ENCODE data around the gene KEAP1.

The KEAP1 gene

DNA sequence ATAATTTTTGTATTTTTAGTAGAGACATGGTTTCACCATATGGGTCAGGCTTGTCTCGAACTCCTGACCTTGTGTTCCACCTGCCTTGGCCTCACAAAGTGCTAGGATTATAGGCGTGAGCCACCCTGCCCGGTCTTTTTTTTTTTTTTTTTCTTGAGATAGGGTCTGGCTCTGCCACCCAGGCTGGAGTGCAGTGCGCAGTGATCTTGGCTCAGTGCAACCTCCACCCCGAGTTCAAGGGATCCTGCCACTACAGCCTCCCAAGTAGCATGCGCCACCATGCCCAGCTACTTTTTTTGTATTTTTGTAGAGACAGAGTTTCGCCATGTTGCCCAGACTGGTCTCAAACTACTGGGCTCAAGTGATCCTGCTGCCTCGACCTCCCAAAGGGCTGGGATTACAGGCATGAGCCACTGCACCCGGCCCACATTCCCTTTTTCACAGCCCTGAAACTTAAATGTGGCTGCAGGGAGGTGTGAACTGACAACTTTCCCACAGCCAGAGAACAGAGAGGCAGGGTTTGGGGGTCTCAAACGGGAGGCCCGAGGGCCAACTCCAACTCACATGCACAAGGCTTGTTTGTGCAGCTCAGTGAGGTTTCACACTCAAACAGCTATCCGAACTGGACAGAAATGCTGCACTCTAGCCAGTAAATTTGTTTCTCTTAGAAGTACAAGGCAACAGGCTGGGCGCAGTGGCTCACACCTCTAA is 18.5 kb upstream of the KEAP1 start:
- no peak for DNase-seq

DNA sequence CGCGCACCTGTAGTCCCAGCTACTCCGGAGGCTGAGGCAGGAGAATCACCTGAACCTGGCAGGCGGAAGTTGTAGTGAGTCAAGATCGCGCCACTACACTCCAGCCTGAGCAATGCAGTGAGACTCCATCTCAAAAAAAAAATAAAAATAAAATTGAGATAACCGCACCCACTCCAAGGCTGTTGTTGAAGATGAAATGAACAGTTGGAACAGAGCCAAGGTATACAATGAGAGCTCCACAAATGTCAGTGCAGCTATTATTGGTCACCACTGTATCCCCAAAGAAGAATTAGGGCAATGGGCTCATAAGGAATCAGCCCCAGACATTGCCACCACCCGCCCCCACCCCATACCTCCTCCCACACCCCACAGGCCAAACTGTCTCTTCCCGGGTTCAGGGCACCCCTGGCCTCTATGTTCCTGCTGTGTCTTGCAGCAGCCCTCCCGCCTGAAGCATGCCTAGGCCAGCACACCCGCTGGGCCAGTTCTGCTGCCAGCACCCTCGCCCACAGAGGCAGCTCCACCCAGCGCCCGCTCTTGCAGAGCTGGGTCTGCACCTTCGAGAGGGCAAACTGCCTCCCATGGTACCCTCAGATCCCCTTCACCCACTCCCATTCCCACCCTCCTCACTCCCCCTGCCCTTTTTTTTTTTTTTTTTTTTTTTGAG is 17.6 kb upstream of the KEAP1 start:
- DNase-seq = no peak

DNA sequence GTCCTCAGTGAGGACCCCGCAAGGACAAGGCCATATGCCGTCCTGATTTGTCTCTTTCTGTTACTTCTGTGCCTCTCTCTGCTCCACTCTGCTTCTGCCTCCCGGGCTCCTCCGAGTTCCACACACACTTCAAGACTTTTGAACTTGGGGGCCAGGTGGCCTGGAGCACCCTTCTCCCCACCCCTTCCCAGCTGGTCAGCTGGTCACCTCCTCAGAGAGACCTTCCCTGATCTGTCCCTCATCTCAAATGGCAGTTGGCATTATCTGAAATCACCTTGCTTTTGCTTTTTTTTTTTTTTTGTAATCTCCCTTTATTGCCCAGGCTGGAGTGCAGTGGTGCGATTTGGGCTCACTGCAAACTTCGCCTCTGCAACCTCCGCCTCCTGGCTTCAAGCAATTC is 16.3 kb upstream of the KEAP1 start:
- DNase-seq = no peak

DNA sequence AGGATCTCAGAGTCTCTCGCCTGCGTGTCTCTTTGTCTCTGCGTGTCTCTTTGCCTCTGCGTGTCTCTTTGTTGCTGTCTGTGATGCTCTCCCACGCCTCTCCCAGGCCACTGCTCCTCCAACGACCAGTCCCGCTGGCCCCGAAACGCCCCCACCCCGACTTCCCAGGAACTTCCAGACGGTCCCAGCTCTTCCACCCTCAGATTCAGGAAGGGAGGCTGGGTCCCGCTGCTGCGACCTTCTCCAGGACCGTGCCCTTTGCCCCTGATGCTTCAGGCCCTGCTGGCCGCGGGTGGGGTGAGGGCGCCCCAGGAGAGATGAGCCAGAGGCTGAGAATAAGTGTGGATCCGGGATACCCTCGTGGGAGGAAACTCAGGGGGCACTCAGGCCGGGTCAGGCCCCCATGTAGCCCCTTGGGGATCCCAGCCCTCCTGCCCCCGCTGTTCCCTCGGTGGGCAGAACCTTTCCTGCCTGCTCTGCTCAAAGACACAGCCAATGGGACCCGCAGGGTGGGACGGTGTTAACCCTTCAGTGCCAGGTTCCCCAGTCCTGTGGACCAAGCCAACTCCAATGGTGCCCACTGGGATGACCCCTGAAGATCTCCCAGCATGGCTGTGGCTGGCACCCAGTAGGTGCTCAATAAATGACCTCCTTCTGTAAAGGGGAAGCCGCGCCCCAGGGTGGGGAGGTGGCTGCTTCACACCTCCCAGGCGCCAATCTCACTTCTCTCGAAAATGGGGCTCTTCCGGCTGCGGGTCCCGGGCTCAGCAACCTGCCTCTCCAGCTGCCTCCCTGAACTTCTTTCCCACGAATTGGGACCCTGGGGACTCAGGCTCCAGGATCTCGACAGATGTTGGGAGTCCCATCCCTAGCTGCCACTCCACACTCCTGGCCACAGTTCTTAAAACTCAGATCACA is 15.5 kb upstream of the KEAP1 start:
- no peak for DNase-seq

DNA sequence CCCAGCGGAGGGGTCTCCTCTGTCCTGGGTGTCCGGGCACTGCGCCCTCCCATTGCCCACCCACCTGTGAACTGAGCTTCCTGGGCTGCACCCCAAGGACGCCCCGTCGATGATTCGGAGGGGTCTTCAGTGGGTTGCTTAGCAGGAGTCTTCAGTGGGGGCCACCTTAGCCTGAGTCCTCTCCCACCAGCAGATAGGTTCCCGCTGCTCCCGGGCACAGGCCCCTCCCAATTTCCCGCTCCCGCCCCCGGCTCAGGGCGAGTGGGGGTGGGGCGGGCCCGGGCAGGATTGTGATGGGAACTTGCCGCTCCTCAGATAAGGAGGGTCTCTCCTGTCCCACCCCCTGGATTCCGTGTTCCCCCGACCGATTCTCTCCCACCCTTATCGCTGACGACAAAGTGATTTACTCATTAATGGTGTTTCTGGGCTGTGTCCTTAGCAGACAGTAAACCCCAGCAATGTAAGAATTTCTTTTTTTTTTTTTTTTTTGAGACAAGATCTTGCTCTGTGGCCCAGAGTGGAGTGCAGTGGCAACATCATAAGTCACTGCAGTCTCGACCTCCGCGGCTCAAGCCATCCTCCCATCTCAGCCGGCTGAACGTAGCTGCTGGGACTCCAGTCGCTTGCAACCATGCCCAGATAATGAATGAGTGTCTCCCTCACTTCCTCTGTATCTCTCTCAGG is 14.7 kb upstream of the KEAP1 start:
- no peak for DNase-seq

DNA sequence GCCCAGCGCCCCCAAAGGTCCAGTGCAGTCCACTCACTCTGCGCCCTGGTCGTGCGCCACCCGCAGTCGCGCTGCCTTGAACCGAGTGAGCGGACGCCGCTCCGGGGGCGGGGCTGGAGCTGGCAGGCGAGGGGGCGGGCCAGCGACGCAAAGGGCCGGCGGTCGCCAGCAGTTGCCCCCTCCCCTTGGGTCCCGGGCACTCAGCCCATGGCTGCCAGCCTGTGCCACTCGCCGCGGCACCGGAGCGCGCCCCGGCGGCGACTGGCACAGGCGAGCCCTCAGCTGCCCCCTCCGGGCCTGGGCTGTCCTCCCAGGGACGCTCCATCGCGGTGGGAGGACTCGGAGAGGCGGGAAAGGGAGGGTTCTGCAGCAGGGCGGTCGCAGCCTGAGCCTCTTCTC is 14.2 kb upstream of the KEAP1 start, which contains the start of gene S1PR5:
TSS of gene S1PR5 (minus strand) at position 87 of the 399 bp plus-strand sequence. CDS start 2,436 bp downstream, outside the sequence.
- DNase-seq = no peak

DNA sequence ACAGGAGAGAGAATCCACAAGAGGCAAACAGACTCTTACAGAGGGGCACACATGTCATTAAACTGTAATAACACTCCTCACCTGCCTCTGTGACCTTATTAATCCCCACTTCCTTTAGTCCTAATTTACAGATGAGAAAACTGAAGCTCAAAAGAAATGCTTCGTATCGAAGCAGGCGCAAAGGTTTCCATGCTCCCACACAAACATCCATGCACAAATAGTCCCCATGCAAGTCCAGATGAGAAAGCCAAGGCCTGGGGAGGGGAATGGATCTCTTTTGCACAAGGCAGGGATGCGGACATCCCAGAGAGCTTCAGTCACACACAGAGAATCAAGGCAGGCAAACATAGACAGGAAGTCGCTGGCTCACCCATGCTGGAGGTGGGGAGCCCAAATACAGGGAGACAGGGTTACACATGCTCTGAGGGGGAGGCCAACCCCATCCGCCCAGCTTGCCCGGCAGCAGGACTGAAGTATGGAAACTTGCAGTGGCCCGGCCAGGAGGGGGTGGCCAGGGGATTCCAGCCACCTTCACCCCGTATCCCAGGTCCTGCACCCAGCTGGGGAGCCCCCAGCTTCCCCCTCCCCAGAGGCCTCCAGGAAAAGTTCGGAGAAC is 13.6 kb upstream of the KEAP1 start:
- DNase-seq = no peak

DNA sequence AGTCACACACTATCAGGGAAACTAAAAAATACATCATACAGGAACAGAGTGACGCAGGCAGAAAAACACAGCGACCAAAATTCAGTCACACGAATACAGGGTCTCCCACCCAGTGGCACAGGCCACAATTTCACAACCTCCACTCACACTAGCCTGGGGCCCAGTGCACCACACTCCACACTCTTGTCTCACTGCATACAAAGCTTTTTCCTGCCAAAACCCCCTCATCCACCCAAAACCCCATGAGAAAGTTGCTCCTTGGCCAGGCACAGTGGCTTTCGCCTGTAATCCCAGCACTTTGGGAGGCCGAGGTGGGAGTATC is 12.9 kb upstream of the KEAP1 start:
- no peak for DNase-seq

DNA sequence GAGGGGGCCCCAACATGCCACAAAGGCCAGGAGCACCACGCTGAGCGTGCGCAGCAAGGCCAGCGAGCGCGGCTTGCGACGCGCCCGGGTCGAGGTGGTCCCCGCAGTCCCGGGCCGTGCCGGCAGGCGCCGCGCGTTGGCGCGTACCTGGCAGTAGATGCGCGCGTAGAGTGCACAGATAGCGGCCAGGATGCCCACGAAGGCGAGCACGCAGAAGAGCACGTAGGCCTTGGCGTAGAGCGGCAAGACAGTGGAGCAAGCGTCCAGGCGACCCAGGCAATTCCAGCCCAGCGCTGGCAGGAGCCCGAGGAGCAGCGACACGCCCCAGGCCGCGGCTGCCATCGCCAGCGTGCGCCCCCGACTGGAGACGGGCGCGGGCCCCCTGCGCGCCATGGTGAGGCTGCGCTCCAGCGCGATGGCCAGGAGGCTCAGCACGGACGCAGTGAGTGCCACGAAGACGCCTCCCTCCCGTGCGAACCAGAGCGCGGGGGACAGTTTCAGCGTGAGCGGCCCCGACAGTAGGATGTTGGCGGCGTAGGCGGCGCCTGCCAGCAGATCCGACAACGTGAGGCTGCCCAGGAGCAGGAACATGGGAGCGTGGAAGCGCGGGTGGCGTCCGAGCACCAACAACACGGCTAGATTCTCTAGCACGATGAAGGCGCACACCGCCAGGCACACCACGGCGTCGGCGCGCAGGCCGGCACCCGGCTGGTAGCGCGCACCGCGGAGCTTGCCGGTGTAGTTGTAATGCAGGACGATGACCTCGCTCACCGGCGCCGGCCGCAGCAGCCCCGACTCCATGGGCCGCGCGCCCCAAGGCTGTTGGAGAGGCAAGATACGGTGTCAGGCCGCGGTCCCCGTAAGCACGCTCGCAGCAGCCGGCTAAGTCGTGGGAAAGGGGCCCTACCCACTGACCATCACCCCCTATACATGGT is 11.3 kb upstream of the KEAP1 start:
- no peak for DNase-seq

DNA sequence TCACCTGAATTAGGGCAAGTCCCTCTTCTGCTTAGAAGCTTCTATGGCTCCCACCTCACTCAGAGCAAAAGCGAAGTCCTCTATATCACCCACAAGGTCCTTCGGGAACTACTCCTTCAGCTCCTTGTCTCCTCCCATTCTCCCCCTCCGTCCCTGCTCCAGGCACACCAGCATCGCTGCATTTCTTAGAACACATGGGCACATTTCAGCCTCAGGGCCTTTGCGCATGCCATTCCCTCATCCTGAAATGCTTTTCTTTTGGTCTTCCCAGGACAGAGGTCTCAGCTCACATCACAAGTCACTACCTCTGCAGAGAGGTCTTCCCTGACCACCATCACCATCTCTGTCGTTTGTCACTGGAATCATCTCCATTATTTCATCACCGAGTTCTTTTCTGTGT is 10.1 kb upstream of the KEAP1 start:
- no peak for DNase-seq

DNA sequence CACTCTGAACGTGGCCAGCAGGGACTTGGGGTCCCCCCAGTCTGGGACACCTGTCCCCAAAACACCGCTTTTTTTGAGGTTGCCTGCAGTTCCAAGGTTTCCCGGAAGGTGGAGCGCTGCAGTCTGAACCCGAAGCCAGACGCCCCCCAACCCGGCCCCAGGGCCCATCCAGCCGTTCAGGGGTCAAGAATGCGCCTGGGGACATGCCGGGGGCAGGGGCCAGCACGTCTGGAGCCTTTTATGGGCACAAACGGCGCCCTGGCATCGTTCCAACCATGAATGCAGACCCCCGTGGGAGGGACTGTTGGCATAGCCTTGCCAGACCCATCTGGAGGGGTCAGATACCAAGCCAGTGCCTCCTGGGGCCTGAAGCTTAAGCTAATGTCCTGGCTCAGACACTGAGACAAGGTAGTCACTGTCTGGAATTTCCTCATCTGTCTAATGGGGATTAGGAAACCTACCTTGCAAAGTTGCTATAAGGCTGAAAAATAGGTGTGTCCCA is 7.2 kb upstream of the KEAP1 start:
- DNase-seq = peak; percentile 43

DNA sequence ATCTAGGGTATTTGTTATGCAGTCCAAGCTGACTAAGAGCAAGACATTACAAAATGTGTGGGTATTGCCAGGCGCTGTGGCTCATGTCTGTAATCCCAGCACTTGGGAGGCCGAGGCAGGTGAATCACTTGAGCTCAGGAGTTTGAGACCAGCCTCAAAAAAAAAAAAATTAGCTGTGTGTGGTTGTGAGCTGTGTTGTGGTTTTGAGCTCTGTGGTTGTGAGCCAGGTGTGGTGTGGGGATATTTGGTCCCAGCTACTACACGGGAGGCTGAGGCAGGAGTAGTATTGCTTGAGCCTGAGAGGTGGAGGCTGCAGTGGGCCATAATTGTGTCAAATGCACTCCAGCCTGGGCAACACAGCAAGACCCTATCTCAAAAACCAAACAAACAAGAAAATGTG is 5.6 kb upstream of the KEAP1 start:
- peak; percentile 18 for DNase-seq

DNA sequence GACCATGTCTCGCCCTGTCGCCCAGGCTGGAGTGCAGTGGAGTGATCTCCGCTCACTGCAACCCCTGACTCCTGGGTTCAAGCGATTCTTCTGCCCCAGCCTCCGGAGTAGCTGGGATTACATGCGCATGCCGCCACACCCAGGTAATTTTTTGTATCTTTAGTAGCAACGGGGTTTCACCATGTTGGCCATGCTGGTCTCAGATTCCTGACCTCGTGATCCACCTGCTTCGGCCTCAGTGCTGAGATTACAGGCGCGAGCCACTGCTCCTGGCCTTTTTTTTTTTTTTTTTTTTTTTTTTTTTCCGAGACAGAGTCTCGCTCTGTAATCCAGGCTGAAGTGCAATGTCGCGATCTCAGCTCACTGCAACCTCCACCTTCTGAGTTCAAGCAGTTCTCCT is 4.9 kb upstream of the KEAP1 start:
- DNase-seq = no peak

DNA sequence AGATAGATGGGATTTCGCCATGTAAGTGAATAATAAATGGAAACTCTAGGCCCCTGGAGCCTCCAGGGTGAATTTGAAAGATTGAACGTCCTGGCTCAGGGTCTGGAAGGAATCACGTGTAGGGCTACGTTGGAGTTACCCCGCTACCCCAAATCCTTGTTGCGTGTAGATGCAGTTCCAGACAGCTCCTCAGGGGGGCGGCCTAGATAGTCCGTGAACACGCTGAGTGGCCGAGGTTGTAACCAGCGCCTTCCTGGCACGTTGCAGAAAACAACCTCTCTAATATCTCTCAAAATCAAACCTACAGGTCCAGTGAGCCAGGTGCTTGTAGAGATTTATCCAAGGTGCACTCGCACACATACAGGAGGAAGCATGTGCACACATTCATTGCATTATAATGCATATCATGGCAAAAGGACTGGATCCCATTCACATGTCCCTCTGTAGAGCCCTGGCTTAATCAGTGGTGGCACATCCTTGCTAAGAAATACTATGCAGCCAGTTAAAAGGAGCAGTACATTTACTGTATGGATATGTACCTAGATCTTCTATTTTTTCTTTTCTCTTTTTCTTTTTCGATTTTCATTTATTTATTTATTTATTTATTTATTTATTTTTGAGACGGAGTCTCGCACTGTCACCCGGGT is 2.5 kb upstream of the KEAP1 start:
- peak; percentile 73 for DNase-seq

DNA sequence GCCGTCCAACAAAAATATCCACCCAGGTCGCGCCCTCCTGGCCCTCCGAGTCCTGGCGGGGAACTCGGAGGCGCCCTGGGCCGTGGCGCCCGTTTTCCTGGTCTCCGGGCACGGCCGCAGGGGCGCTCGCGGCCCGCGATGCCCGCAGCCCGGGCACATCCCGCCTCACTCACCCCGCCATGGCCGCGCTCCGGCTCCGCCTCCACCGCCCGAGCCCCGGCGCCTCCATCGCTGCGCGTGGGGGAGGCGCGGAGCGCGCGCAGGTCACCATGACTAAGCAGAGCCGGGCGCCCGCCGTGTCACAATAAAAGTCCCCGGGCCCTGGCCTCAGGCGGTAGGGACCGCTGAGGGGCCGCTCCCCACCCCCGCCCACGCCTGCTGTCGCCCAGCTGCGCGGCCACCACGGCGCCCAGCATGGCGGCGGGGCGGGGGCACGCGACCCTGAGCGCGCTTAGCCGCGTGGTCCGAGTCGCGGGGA is 593 bp downstream of the KEAP1 start:
- DNase-seq = peak; percentile 89

DNA sequence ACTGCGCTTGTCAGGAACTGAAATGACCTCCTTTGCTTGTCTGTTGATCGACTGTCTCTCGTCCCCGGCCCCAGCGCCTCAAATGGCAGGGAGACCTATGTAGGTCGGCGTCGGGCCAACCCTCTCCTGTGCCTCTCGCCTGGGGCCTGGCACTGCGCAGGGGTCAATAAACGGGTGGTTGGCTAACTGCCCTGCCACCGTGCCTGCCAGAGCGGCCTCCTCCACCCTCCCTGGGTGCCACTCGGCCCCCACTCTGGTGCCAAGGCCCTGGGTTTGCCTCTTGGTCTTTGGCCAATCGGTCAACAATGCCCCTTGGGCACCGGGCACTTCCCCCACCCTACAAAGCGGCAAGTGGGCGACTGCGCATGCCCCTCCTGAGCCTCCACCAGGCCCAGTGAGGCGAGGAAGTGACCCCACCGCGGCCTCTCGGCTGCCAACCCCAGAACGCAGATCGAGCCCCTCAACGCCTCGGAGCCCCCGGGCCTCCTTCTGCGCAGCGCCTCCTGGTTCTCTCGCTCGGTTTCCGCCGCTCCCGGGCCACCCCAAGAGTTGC is 1.1 kb downstream of the KEAP1 start:
- DNase-seq = peak; percentile 37

DNA sequence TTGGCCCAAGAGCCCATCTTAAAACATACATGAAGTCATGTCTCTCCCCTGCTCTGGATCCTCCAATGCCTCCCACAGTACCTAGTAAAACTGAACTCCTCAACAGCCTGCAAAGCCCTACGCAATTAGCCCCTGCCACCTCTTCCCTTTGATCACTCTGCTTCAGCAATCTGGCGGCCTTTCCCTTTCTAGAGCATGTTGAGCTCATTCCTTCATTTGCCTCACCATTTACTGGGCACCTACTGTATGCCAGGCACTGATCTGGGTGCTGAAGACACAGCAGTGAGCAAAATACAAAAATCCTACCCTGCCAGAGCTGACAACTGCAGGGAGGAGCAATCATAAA is 2.9 kb downstream of the KEAP1 start:
- DNase-seq = no peak

DNA sequence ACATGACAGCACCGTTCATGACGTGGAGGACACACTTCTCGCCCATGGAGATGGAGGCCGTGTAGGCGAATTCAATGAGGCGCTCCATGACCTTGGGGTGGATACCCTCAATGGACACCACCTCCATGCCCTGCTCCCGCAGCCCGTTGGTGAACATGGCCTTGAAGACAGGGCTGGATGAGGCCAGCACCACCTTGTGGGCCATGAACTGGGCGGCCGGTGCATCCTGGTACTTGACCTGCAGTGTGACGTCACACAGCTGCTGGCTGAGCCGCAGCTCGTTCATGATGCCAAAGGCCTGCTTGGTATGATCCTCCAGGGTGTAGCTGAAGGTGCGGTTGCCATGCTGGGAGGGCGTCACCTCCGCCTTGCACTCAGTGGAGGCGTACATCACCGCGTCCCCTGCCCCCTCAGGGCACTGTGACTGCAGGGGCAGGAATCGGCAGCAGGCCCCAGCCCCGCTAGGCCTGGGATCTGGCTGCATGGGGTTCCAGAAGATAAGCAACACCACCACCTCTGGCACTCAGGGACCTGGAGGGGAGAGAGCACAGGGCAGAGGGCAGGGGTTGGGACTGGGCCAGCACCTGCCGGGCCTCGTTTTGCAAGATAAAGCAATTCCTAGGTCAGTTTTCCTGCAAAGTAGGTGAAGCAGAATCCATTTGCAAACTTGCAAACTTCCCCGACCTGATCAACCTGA is 3.5 kb downstream of the KEAP1 start:
- DNase-seq = no peak

DNA sequence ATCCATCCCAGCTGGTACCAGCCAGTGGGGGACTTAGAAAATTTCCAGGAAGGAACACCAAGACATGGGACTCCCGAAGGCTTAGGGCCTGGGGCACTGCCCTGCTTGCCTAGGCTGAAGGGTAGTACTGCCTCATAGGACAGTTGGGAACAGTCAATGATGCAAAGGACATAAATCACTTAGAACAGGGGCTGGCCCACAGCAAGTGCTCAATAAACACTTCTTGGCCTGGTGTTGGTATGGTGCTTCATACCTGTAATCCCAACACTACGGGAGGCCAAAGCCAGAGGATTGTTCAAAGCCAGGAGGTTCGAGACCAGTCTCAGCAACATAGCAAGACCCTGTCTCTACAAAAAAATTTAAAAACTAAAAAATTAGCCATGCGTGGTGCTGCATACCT is 5.8 kb downstream of the KEAP1 start:
- no peak for DNase-seq
